NCI-H345 treated with DMSO at 0.1 percent for 48 hours (cell line): ENCODE data around the gene SNN.
A peak's percentile ranks its signal among the peaks of the same experiment; 100 is the strongest.

Experiments used
- DNase-seq: peaks from one replicate; lab custom pipeline; 2025; ENCODE audit not compliant: unreplicated experiment; lab: John Stamatoyannopoulos, UW

SNN gene

GRCh38 chr16:11667824-11668622, at the start of gene SNN:
Gene SNN, plus strand, starts transcription at chr16:11668455. Its CDS starts 7,605 bp downstream, at chr16:11676060.
- DNase-seq = peak; percentile 31

DNA sequence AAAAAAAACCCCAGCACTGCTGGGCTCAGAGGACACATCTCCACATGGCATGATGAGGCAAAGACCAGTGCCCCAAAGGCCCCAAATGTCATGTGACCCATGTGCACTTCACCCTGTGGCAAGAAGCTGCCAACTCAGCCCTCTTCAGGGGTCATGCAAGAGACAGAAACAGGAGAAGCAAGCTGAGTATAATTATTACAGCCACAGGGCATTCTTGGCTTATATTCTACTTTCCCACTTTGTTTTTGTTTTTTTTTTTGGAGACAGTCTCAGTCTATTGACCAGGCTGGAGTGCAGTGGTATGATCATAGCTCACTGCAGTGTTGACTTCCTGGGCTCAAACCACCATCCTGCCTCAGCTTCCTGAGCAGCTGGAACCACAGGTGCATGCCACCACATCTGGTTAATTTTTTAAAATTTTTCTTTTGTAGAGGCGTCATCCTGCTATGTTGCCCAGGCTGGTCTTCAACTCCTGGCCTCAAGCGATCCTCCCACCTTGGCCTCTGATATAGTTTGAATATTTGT, 48.9 kb upstream of the SNN start:
- no peak for DNase-seq

- no peak for DNase-seq
These were observed 47.8 kb upstream of the SNN start for GRCh38 chr16:11620243-11621003.

GRCh38 chr16:11621539-11621919, 46.7 kb upstream of the SNN start:
- DNase-seq = no peak

GRCh38 chr16:11621920-11622651, 46.2 kb upstream of the SNN start:
- peak; percentile 30 for DNase-seq

- DNase-seq = no peak
These were observed 44.0 kb upstream of the SNN start for GRCh38 chr16:11624205-11624604.

DNA sequence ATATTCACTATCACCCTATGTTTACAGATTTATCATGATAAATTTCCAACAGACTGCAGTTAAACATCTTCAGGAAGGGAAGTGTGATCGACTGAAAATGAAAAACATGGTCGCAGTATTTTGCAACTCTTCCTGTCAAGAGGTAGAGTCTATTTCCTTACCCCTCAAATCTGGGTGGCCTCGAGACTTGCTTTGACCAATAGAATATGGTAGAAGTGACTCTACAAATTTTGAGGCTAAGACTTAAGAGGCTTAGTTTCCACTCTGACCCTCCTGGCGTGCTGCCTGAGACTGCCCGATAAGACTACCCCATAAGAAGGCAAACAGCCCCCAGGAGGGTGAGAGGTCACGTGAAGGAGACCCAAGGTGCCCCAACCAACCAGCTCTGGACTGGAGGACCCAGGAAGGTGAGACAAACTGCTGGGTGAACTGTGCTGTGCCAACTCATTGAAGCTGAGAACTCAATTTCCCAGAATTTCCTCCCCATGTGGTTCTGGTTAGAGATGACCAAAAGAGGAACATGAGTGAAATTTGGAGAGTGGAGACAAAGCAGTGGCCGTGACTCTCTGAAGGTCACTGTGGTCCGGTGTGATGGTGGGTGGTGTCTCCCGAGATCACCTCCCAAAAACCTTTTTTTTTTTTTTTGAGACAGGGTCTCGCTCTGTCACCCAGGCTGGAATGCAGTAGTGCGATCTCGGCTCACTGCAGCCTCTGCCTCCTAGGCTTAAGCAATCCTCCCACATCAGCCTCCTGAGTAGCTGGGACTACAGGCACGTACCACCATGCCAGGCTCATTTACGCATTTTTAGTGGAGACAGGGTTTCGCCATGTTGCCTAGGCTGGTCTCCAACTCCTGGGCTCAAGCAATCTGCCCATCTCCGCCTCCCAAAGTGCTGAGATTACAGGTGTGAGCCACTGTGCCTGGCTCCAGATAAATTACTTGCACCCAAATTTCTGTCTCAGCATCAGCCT, 43.3 kb upstream of the SNN start:
- no peak for DNase-seq

DNA sequence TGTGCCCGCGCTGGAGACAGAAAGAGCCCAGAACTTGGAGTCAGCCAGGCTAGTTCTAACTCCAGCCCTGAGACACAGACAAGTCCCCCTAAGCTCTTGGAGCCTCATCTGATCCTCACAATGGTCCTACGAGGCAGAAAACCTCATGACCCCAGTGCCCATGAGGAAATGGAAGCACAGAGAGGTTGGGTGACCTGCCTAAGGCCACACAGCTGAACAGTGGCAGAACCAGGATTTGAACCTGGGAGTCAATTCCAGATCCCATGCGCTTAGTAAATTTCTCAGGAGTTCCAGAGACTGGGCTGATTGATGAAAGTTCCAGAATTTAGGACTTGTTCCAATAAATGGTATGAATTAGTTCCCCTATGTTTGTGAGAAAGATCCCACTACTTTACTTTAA, 42.5 kb upstream of the SNN start:
- no peak for DNase-seq

- no peak for DNase-seq
These were observed 41.5 kb upstream of the SNN start for GRCh38 chr16:11626657-11627291.

DNA sequence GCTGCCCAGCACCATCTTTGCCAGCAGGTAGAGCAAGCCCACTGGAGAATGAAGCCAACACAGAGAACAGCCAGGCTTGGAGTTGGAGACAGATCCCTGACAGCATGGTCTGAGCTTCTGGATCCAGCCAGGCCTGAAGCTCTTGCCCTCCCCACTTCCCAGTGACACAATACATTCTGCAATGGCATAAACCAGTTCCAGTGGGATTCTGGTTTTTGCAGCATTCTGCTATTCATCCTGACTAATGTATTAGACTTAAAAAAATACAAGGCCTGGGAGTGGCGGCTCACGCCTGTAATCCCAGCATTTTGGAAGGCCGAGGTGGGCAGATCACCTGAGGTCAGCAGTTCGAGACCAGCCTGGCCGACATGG, 41.0 kb upstream of the SNN start:
- DNase-seq = no peak

GRCh38 chr16:11627822-11628457, 40.3 kb upstream of the SNN start:
- no peak for DNase-seq

GRCh38 chr16:11629071-11630030, 38.9 kb upstream of the SNN start:
- DNase-seq = no peak

DNA sequence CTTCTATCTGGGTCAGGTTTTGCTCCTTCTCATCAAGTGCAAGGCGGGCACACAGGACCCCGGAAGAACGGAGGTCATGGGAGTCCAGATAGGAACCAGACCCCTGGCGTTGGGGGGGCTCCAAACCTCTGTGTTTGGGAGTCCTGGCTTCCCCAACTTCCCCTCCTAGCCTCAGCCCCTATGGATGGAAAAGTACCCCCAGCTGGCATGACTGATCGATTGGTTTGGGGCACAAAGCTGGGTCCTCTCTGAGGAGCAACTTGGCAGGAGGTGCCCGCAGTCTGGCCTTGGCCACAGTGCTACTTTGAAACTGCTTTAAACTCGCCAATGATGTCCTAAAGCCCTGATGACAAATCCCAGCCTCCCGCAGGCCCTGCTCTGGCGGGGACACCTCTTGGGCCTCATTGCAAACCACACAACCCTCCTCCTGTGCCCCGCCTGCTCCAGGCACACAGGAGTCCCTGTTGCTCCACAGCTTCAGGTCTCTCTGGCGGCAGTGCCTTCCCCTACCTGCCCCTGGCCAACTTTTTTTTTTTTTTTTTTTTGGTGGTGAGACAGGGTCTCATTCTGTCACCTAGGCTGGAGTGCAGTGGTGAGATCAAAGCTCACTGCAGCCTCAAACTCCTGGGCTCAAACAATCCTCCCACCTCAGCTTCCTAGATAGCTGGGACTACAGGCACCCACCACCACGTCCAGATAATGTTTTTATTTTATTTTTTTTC, 38.0 kb upstream of the SNN start:
- no peak for DNase-seq

DNA sequence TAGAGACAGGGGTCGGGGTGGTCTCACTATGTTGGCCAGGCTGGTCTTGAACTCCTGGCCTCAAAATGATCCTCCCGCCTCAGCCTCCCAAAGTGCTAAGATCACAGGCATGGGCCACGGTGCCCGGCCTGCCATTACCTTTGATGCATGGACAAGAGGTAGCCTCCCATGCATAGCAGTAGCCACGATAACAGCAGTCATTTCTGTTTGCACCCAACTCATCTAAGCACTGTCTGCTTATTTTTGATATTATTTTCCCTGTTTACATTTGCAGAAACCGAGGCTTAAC, 37.5 kb upstream of the SNN start:
- no peak for DNase-seq

- no peak for DNase-seq
These were observed 37.0 kb upstream of the SNN start for GRCh38 chr16:11631214-11631613.

DNA sequence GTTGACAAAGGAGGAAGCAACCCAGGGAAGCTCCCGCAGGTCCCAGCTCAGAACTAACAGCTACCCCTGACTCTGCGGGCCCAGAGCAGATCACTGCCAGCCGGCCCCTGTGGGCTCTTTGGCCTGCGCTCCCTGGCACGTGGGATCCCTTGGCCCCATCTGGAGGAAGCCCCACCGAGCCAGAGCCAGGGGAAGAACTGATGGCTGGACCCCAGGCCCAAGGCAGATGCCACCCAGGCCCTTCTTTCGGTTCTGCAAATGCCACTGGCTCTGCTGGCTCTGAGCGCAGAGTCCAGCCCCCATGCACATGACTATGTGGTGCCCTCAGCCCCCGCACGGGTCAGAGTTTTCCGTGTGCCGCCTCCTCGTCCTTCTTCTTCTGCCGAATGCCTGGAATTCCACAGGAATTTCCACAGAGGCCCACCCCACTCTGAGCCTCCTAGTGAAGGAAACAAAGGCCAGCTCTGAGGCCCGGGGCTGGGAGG, 35.8 kb upstream of the SNN start:
- DNase-seq = no peak

GRCh38 chr16:11633113-11633512, 35.1 kb upstream of the SNN start:
- DNase-seq = no peak

- no peak for DNase-seq
These were observed 33.9 kb upstream of the SNN start for GRCh38 chr16:11634312-11634711.
